GM23338 (cell line): ENCODE measurements around the gene ABCF3. TPM values are rescaled to one million over a fixed set of nuclear protein-coding genes. Genes with fewer than 3 reads are reported as not detected.

Source experiments
- ATAC-seq: fragments of 200-7000 bp; cut with Tn5 transposase; 3 replicates; pipeline ENCODE4 v1.9.1; 2020
- DNase-seq: peaks from one replicate; pipeline ENCODE4 v3.0.0-alpha.2; 2015; ENCODE audit warnings: low spot score
- H2AFZ ChIP-seq: fragments of 200-600 bp; sonication (generic); 2 replicates; pipeline ENCODE4 v1.8.0; 2016; ENCODE audit warnings: antibody characterized with exemption, mild to moderate bottlenecking, moderate library complexity
- H3F3A ChIP-seq: fragments of 200-600 bp; sonication (generic); replicated peaks from 2 replicates; pipeline ENCODE4 v1.8.0; 2017; ENCODE audit warnings: antibody characterized with exemption, mixed run types, low read depth
- H3K27ac ChIP-seq: fragments of 200-600 bp; sonication (generic); 2 replicates; pipeline ENCODE4 v1.6.1; 2016; ENCODE audit warnings: low read depth
- H3K27me3 ChIP-seq: fragments of 200-600 bp; sonication (generic); 2 replicates; pipeline ENCODE4 v1.8.0; 2016; ENCODE audit warnings: mild to moderate bottlenecking, mixed run types, moderate library complexity; ENCODE audit not compliant: insufficient read depth
- H3K36me3 ChIP-seq: fragments of 200-600 bp; sonication (generic); 2 replicates; pipeline ENCODE4 v1.8.0; 2016; ENCODE audit warnings: mild to moderate bottlenecking; ENCODE audit not compliant: insufficient read depth
- H3K4me1 ChIP-seq: fragments of 200-600 bp; sonication (generic); 2 replicates; pipeline ENCODE4 v1.8.0; 2016; ENCODE audit warnings: mild to moderate bottlenecking, moderate library complexity; ENCODE audit not compliant: insufficient read depth
- H3K4me2 ChIP-seq: fragments of 200-600 bp; sonication (generic); 2 replicates; pipeline ENCODE4 v1.7.1; 2017; ENCODE audit warnings: mixed run types
- H3K4me3 ChIP-seq: fragments of 200-600 bp; sonication (generic); 2 replicates; pipeline ENCODE4 v1.6.1; 2016; ENCODE audit warnings: mixed run types
- H3K79me2 ChIP-seq: fragments of 200-600 bp; sonication (generic); replicated peaks from 2 replicates; pipeline ENCODE4 v1.8.0; 2017; ENCODE audit warnings: mild to moderate bottlenecking; ENCODE audit not compliant: insufficient read depth
- H3K9me2 ChIP-seq: fragments of 200-600 bp; sonication (generic); 2 replicates; pipeline ENCODE4 v1.8.0; 2017; ENCODE audit not compliant: insufficient read depth
- H4K20me1 ChIP-seq: fragments of 200-600 bp; sonication (generic); replicated peaks from 2 replicates; pipeline ENCODE4 v1.8.0; 2017; ENCODE audit warnings: mild to moderate bottlenecking; ENCODE audit not compliant: insufficient read depth
- H3K27ac Mint-ChIP-seq: 2 replicates; pipeline ENCODE4 v1.8.0; 2020; ENCODE audit warnings: inconsistent platforms, mild to moderate bottlenecking, moderate library complexity, mixed read lengths
- H3K27me3 Mint-ChIP-seq: 3 replicates; pipeline ENCODE4 v1.8.0; 2022; ENCODE audit warnings: low read depth, mild to moderate bottlenecking, moderate library complexity, mixed read lengths, inconsistent platforms; ENCODE audit not compliant: insufficient read depth, poor library complexity
- H3K36me3 Mint-ChIP-seq: 3 replicates; pipeline ENCODE4 v1.8.0; 2021; ENCODE audit warnings: low read depth, mild to moderate bottlenecking, inconsistent platforms, moderate library complexity, mixed read lengths
- H3K4me1 Mint-ChIP-seq: 3 replicates; pipeline ENCODE4 v1.8.0; 2020; ENCODE audit warnings: mild to moderate bottlenecking, inconsistent platforms, mixed read lengths
- H3K4me3 Mint-ChIP-seq: 3 replicates; pipeline ENCODE4 v1.8.0; 2021; ENCODE audit warnings: moderate library complexity, mild to moderate bottlenecking, inconsistent platforms, mixed read lengths
- H3K9me3 Mint-ChIP-seq: 3 replicates; pipeline ENCODE4 v1.8.0; 2020; ENCODE audit warnings: moderate library complexity, mild to moderate bottlenecking, inconsistent platforms, mixed read lengths
- CREB1 ChIP-seq: fragments of 250-450 bp; sonication (Bioruptor Pico); IDR thresholded peaks from 2 replicates; pipeline ENCODE4 v1.5.0; 2020; ENCODE audit warnings: low read depth, mild to moderate bottlenecking, moderate library complexity
- CTCF ChIP-seq, 2 experiments: fragments of 200-600 bp in 1 of 2; sonication (generic) in 1 of 2; conservative IDR thresholded peaks; 2 replicates each; pipeline versions ENCODE4 v1.5.1 to v1.6.1; 2016 to 2017; ENCODE audit warnings: antibody characterized with exemption in 2 of 2, low read depth in 2 of 2, mild to moderate bottlenecking in 2 of 2, moderate library complexity in 1 of 2
- EZH2 ChIP-seq: fragments of 200-600 bp; sonication (generic); IDR thresholded peaks from one replicate; pipeline ENCODE4 v1.8.0; 2017; ENCODE audit warnings: antibody characterized with exemption, mild to moderate bottlenecking, low read depth; ENCODE audit not compliant: unreplicated experiment
- NANOG ChIP-seq: IDR thresholded peaks from 2 replicates; pipeline ENCODE4 v1.6.1; 2016; ENCODE audit warnings: antibody characterized with exemption, borderline replicate concordance
- POLR2AphosphoS5 ChIP-seq: IDR thresholded peaks from 2 replicates; pipeline ENCODE4 v1.6.1; 2016; ENCODE audit warnings: antibody characterized with exemption, low read depth
- ZNF114 ChIP-seq: fragments of 250-450 bp; sonication (Bioruptor Pico); IDR thresholded peaks from 2 replicates; pipeline ENCODE4 v1.5.0; 2020; ENCODE audit warnings: mild to moderate bottlenecking, moderate library complexity
- ZNF331 ChIP-seq: fragments of 250-450 bp; sonication (Bioruptor Pico); IDR thresholded peaks from 2 replicates; pipeline ENCODE4 v1.5.0; 2020; ENCODE audit warnings: low read depth, mild to moderate bottlenecking, moderate library complexity
- ZNF462 ChIP-seq: fragments of 250-450 bp; sonication (Bioruptor Pico); IDR thresholded peaks from 2 replicates; pipeline ENCODE4 v1.5.0; 2020; ENCODE audit warnings: mild to moderate bottlenecking, moderate library complexity
- polyA plus RNA-seq: library from polyadenylated mRNA; unstranded; fragments of >200 nt; fragmentation: Nextera tagmentation; extraction: Ambion mirVana; gene quantifications from 2 replicates; pipeline ENCODE4 v1.2.1, GENCODE V29; 2016
- total RNA-seq: library from RNA; depleted of rRNA; stranded (reverse); fragments of >200 nt; shearing (Covaris generic); gene quantifications from 2 replicates; pipeline ENCODE4 v1.2.3, GENCODE V29; 2014

The ABCF3 gene
- total and polyA plus RNA-seq, 2 experiments from 2014 or later: 33.4 to 48.9 TPM

- TF ChIP-seq ZNF462 (CRISPR knock-in tag) (no peak), CTCF (conservative IDR thresholded peaks at IDR 0.05; ENCODE audit: low read depth in 2 of 2) (no peak), ZNF331 (no peak)
Observed at GRCh38 chr3:184166671-184167070, 19.3 kb upstream of the ABCF3 start (continued).

GRCh38 chr3:184167786-184168185 is 18.2 kb upstream of the ABCF3 start:
- 0 out of 2 replicates have a peak, but pooled peaks cover 8% of the 10 kb centered on the region for H3K36me3 ChIP-seq
- no peak overlapping the region for H2AFZ ChIP-seq
- ATAC-seq (no peak), DNase-seq (no peak)
- H3K9me3 Mint-ChIP-seq: no peaks in the 10 kb centered on the region
- H4K20me1 ChIP-seq: peaks cover 7% of the 10 kb centered on the region
- peaks cover 10% of the 10 kb centered on the region; the same call in 2 of the 3 replicates for H3K4me1 Mint-ChIP-seq
- H3K27me3 Mint-ChIP-seq: peaks cover 10% of the 10 kb centered on the region
- H3K27me3 ChIP-seq: no peaks in the 10 kb centered on the region
- no peaks in the 10 kb centered on the region for H3K9me2 ChIP-seq
- H3K79me2 ChIP-seq: peaks cover 1% of the 10 kb centered on the region; the same call in 1 of the 2 replicates
- H3K4me2 ChIP-seq: no peak overlapping the region
- H3K4me3 ChIP-seq: no peak overlapping the region
- no peak overlapping the region for H3K27ac ChIP-seq
- no peaks in the 10 kb centered on the region for H3K4me1 ChIP-seq
- no peak overlapping the region for H3K4me3 Mint-ChIP-seq
- H3F3A ChIP-seq: no peaks in the 10 kb centered on the region
- peaks cover 65% of the 10 kb centered on the region for H3K36me3 Mint-ChIP-seq
- H3K27ac Mint-ChIP-seq: no peak overlapping the region
- TF ChIP-seq POLR2AphosphoS5 (no peak), ZNF331 (no peak), EZH2 (no peak), CREB1 (no peak), NANOG (no peak), ZNF462 (CRISPR knock-in tag) (no peak), ZNF114 (CRISPR knock-in tag) (no peak)
